Activated CD8-positive, alpha-beta memory T cell treated with anti-CD3 and anti-CD28 coated beads for 24 hours (primary cell): ENCODE measurements around the gene HS6ST3.

Experiments used
- DNase-seq: peaks from one replicate; pipeline ENCODE4 v3.0.0-alpha.2; 2020

The HS6ST3 gene

GRCh38 chr13:96203471-96203870, 113.6 kb downstream of the HS6ST3 start:
- no peak for DNase-seq

- no peak for DNase-seq
These were observed 125.0 kb downstream of the HS6ST3 start for GRCh38 chr13:96214824-96215445.

GRCh38 chr13:96216543-96216942, 126.6 kb downstream of the HS6ST3 start:
- DNase-seq: no peak

- no peak for DNase-seq
These were observed 128.6 kb downstream of the HS6ST3 start for GRCh38 chr13:96218475-96218874.

- no peak for DNase-seq
These were observed 131.6 kb downstream of the HS6ST3 start for GRCh38 chr13:96221471-96221870.

- no peak for DNase-seq
These were observed 133.3 kb downstream of the HS6ST3 start for GRCh38 chr13:96223231-96223630.

- DNase-seq: no peak
These were observed 139.4 kb downstream of the HS6ST3 start for GRCh38 chr13:96229356-96229755.

- no peak for DNase-seq
These were observed 148.3 kb downstream of the HS6ST3 start for GRCh38 chr13:96238241-96238640.

- no peak for DNase-seq
These were observed 149.0 kb downstream of the HS6ST3 start for GRCh38 chr13:96238861-96239260.

GRCh38 chr13:96243376-96243775, 153.5 kb downstream of the HS6ST3 start:
- DNase-seq: no peak

- DNase-seq: no peak
These were observed 158.2 kb downstream of the HS6ST3 start for GRCh38 chr13:96248103-96248502.

- DNase-seq: no peak
These were observed 159.1 kb downstream of the HS6ST3 start for GRCh38 chr13:96248996-96249395.

- no peak for DNase-seq
These were observed 163.0 kb downstream of the HS6ST3 start for GRCh38 chr13:96252903-96253302.

GRCh38 chr13:96273196-96273595, 183.3 kb downstream of the HS6ST3 start:
- no peak for DNase-seq

- DNase-seq: no peak
These were observed 184.1 kb downstream of the HS6ST3 start for GRCh38 chr13:96274046-96274445.

- DNase-seq: no peak
These were observed 190.0 kb downstream of the HS6ST3 start for GRCh38 chr13:96279904-96280303.

GRCh38 chr13:96284971-96285370, 195.1 kb downstream of the HS6ST3 start:
- DNase-seq: no peak

- DNase-seq: no peak
These were observed 195.8 kb downstream of the HS6ST3 start for GRCh38 chr13:96285729-96286128.

- no peak for DNase-seq
These were observed 205.3 kb downstream of the HS6ST3 start for GRCh38 chr13:96294930-96295881.

GRCh38 chr13:96297360-96297759, 207.5 kb downstream of the HS6ST3 start:
- no peak for DNase-seq

- no peak for DNase-seq
These were observed 209.3 kb downstream of the HS6ST3 start for GRCh38 chr13:96299235-96299634.

GRCh38 chr13:96308568-96308967, 218.7 kb downstream of the HS6ST3 start:
- DNase-seq: no peak

GRCh38 chr13:96314974-96315373, 225.1 kb downstream of the HS6ST3 start:
- no peak for DNase-seq

GRCh38 chr13:96338030-96338429, 248.1 kb downstream of the HS6ST3 start:
- DNase-seq: no peak
